GM10266 (cell line): ENCODE data around the gene RRP15.

Source experiments
- DNase-seq: peaks from one replicate; pipeline ENCODE4 v3.0.0; 2012; ENCODE audit errors: extremely low spot score
- CTCF ChIP-seq: IDR thresholded peaks from 2 replicates; pipeline ENCODE4 v1.5.1; 2012; ENCODE audit warnings: mild to moderate bottlenecking, low read depth; ENCODE audit not compliant: control insufficient read depth, insufficient read depth; ENCODE audit errors: missing control alignments

RRP15 gene

GRCh38 chr1:218284917-218285635 lies at the start of gene RRP15:
RRP15 (plus strand) TSS chr1:218285293; CDS start chr1:218285317, 24 bp downstream.
- DNase-seq, result peak; percentile 81
- TF ChIP-seq CTCF, result no peak

GRCh38 chr1:218242171-218242570 lies 42.9 kb upstream of the RRP15 start:
- no peak for DNase-seq
- no peak for TF ChIP-seq CTCF

GRCh38 chr1:218247339-218247738 lies 37.8 kb upstream of the RRP15 start:
- TF ChIP-seq CTCF, result no peak
- DNase-seq, result no peak

GRCh38 chr1:218249338-218250140 lies 35.6 kb upstream of the RRP15 start:
- DNase-seq, result no peak
- TF ChIP-seq CTCF, result no peak

GRCh38 chr1:218250492-218250891 lies 34.6 kb upstream of the RRP15 start:
- DNase-seq, result no peak
- TF ChIP-seq CTCF, result no peak

GRCh38 chr1:218254296-218254946 lies 30.7 kb upstream of the RRP15 start:
- DNase-seq, result no peak
- no peak for TF ChIP-seq CTCF
